ENCODE measurements around the gene SDF4.
"Not testable (repeated sequence)": the region's sequence is repeated elsewhere in the genome, so short reads cannot be mapped to it uniquely, and the experiment has no call there.

SDF4 gene

GRCh38 chr1:1260843-1261560, 29.2 kb upstream of the SDF4 start:
- H3K4me3 ChIP-seq (ENCODE audit: low read depth, low read length) = no peak overlapping the region
- no peak for DNase-seq (ENCODE audit: low read depth)

GRCh38 chr1:1259951-1260600, 28.3 kb upstream of the SDF4 start:
- H3K4me3 ChIP-seq (ENCODE audit: low read depth, low read length) = no peak overlapping the region

GRCh38 chr1:1259540-1259939, 27.7 kb upstream of the SDF4 start:
- no peak overlapping the region for H3K4me3 ChIP-seq (ENCODE audit: low read depth, low read length)
- DNase-seq (ENCODE audit: low read depth) = no peak

More at GRCh38 chr1:1259951-1260600, 28.3 kb upstream of the SDF4 start:
- no peak for DNase-seq (ENCODE audit: low read depth)

- DNase-seq (ENCODE audit: low read depth) = no peak
- H3K4me3 ChIP-seq (ENCODE audit: low read depth, low read length) = no peak overlapping the region
Measured at GRCh38 chr1:1259119-1259488, 27.3 kb upstream of the SDF4 start.

- no peak overlapping the region for H3K4me3 ChIP-seq (ENCODE audit: low read depth, low read length)
- no peak for DNase-seq (ENCODE audit: low read depth)
Measured at GRCh38 chr1:1256956-1257871, 25.4 kb upstream of the SDF4 start.

- H3K4me3 ChIP-seq (ENCODE audit: low read depth, low read length) = no peak overlapping the region
- DNase-seq (ENCODE audit: low read depth) = no peak
Measured at GRCh38 chr1:1255611-1256010, 23.8 kb upstream of the SDF4 start.

- no peak for DNase-seq (ENCODE audit: low read depth)
- no peak overlapping the region for H3K4me3 ChIP-seq (ENCODE audit: low read depth, low read length)
Measured at GRCh38 chr1:1255078-1255477, 23.3 kb upstream of the SDF4 start.

- H3K4me3 ChIP-seq (ENCODE audit: low read depth, low read length) = no peak overlapping the region
- DNase-seq (ENCODE audit: low read depth) = no peak
Measured at GRCh38 chr1:1254667-1254998, 22.8 kb upstream of the SDF4 start.

GRCh38 chr1:1253972-1254666, 22.3 kb upstream of the SDF4 start:
- no peak for DNase-seq (ENCODE audit: low read depth)
- no peak overlapping the region for H3K4me3 ChIP-seq (ENCODE audit: low read depth, low read length)

GRCh38 chr1:1253314-1253713, 21.5 kb upstream of the SDF4 start:
- no peak overlapping the region for H3K4me3 ChIP-seq (ENCODE audit: low read depth, low read length)
- no peak for DNase-seq (ENCODE audit: low read depth)

- H3K4me3 ChIP-seq (ENCODE audit: low read depth, low read length) = no peak overlapping the region
- no peak for DNase-seq (ENCODE audit: low read depth)
Measured at GRCh38 chr1:1250786-1251284, 19.0 kb upstream of the SDF4 start.

- not testable (repeated sequence) for DNase-seq (ENCODE audit: low read depth); H3K4me3 ChIP-seq (ENCODE audit: low read depth, low read length)
Measured at GRCh38 chr1:1248009-1248913, 16.5 kb upstream of the SDF4 start.

- H3K4me3 ChIP-seq (ENCODE audit: low read depth, low read length) = no peak overlapping the region
Measured at GRCh38 chr1:1247341-1247913, 15.6 kb upstream of the SDF4 start.

GRCh38 chr1:1246577-1247340, 15.0 kb upstream of the SDF4 start, which contains the start of gene C1QTNF12:
C1QTNF12 (minus strand) TSS chr1:1246722; CDS start chr1:1246690, 32 bp downstream.
- DNase-seq (ENCODE audit: low read depth) = no peak
- H3K4me3 ChIP-seq (ENCODE audit: low read depth, low read length) = no peak within 1 kb of the TSS

More at GRCh38 chr1:1247341-1247913, 15.6 kb upstream of the SDF4 start:
- no peak for DNase-seq (ENCODE audit: low read depth)

- no peak overlapping the region for H3K4me3 ChIP-seq (ENCODE audit: low read depth, low read length)
- no peak for DNase-seq (ENCODE audit: low read depth)
Measured at GRCh38 chr1:1245817-1246576, 14.2 kb upstream of the SDF4 start.

- no peak for DNase-seq (ENCODE audit: low read depth)
- no peak overlapping the region for H3K4me3 ChIP-seq (ENCODE audit: low read depth, low read length)
Measured at GRCh38 chr1:1245178-1245816, 13.5 kb upstream of the SDF4 start.
